ENCODE data around the gene CNBD2. TPM values are rescaled to one million over a fixed set of nuclear protein-coding genes. Genes with fewer than 3 reads are reported as not detected.
"Not testable (repeated sequence)": the region's sequence is repeated elsewhere in the genome, so short reads cannot be mapped to it uniquely, and the experiment has no call there.

The CNBD2 gene
- total and polyA plus RNA-seq, 10 of the 15 experiments (the other 5 are each of a cell fraction or from before 2014, with no cell fraction given), result 0.86 to 7.4 (median 4.6) TPM

GRCh38 chr20:35994994-35995453, 26.6 kb downstream of the CNBD2 start (continued):
- TF ChIP-seq STAT3 (IDR thresholded peaks at IDR 0.05; ENCODE audit: low read depth, low read length), result no peak
- no peak for TF ChIP-seq HCFC1 (IDR thresholded peaks at IDR 0.05; ENCODE audit: low read length)
- TF ChIP-seq SMARCA5 (IDR thresholded peaks at IDR 0.05), result peak; percentile 71; the same call in 1 of the 2 replicates
- TF ChIP-seq PBX3 (IDR thresholded peaks at IDR 0.05; ENCODE audit: insufficient replicate concordance, low read depth, low read length), result no peak
- no peak for TF ChIP-seq LARP7 (IDR thresholded peaks at IDR 0.05)
- no peak for TF ChIP-seq IKZF2 (IDR thresholded peaks at IDR 0.05)
- no peak for TF ChIP-seq SIN3A (IDR thresholded peaks at IDR 0.05; ENCODE audit: low read depth, low read length)
- TF ChIP-seq, protein P1, sequence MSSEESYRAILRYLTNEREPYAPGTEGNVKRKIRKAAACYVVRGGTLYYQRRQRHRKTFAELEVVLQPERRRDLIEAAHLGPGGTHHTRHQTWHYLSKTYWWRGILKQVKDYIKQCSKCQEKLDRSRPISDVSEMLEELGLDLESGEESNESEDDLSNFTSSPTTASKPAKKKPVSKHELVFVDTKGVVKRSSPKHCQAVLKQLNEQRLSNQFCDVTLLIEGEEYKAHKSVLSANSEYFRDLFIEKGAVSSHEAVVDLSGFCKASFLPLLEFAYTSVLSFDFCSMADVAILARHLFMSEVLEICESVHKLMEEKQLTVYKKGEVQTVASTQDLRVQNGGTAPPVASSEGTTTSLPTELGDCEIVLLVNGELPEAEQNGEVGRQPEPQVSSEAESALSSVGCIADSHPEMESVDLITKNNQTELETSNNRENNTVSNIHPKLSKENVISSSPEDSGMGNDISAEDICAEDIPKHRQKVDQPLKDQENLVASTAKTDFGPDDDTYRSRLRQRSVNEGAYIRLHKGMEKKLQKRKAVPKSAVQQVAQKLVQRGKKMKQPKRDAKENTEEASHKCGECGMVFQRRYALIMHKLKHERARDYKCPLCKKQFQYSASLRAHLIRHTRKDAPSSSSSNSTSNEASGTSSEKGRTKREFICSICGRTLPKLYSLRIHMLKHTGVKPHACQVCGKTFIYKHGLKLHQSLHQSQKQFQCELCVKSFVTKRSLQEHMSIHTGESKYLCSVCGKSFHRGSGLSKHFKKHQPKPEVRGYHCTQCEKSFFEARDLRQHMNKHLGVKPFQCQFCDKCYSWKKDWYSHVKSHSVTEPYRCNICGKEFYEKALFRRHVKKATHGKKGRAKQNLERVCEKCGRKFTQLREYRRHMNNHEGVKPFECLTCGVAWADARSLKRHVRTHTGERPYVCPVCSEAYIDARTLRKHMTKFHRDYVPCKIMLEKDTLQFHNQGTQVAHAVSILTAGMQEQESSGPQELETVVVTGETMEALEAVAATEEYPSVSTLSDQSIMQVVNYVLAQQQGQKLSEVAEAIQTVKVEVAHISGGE (CRISPR knock-in tag; IDR thresholded peaks at IDR 0.05), result no peak
- peak; percentile 73 for TF ChIP-seq YY1 (IDR thresholded peaks at IDR 0.05; ENCODE audit: low read depth, low read length)
- TF ChIP-seq POU2F2 (IDR thresholded peaks at IDR 0.05; ENCODE audit: borderline replicate concordance, low read depth, low read length), result no peak
- TF ChIP-seq TAF1 (IDR thresholded peaks at IDR 0.05; ENCODE audit: borderline replicate concordance, low read depth, low read length), result no peak
- TF ChIP-seq SP1 (IDR thresholded peaks at IDR 0.05; ENCODE audit: low read depth, low read length), result no peak
- TF ChIP-seq IKZF1 (conservative IDR thresholded peaks at IDR 0.05), result no peak
- TF ChIP-seq ZNF274 (IDR thresholded peaks at IDR 0.05; ENCODE audit: insufficient read depth, insufficient read length), result no peak
- TF ChIP-seq TARDBP (IDR thresholded peaks at IDR 0.05; ENCODE audit: borderline replicate concordance), result no peak
- no peak for TF ChIP-seq NRF1 (conservative IDR thresholded peaks at IDR 0.05; ENCODE audit: low read depth, low read length)
- peak; percentile 100 for TF ChIP-seq SMC3 (IDR thresholded peaks at IDR 0.05; ENCODE audit: borderline replicate concordance, low read length)

DNA sequence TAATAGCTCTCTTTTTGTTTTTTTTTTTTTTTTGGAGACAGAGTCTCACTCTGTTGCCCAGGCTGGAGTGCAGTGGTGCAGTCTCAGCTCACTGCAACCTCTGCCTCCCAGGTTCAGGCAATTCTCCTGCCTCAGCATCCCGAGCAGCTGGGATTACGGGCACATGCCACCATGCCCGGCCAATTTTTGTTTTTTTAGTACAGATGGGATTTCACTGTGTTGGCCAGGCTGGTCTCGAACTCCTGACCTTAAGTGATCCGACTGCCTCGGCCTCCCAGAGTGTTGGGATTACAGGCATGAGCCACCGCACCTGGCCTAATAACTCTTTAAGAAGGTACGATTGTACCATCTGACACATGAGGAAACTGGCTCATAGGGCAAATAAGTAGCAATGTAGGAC, 28.1 kb downstream of the CNBD2 start:
- H3K4me1 ChIP-seq (ENCODE audit: control insufficient read depth, insufficient read depth, low read length); H3K36me3 ChIP-seq (ENCODE audit: control insufficient read depth in 2 of 2, insufficient read depth in 2 of 2, low read length in 1 of 2); H4K20me1 ChIP-seq (ENCODE audit: control insufficient read depth, insufficient read depth); H3K27ac ChIP-seq (ENCODE audit: control insufficient read depth, insufficient read depth); ATAC-seq; DNase-seq (ENCODE audit: low read depth, low spot score); FAIRE-seq; H3K4me3 ChIP-seq; H2AFZ ChIP-seq (ENCODE audit: control insufficient read depth, low read depth, low read length); POLR2A ChIA-PET; H3K27me3 ChIP-seq (replicated peaks in 1 of 2; ENCODE audit: control insufficient read depth in 2 of 2, insufficient read depth in 2 of 2, low read length in 1 of 2); H3K4me2 ChIP-seq (ENCODE audit: control insufficient read depth, insufficient read depth); intact Hi-C loops (cut with micrococcal nuclease; ENCODE audit: unreplicated experiment); H3K79me2 ChIP-seq (ENCODE audit: control insufficient read depth, insufficient read depth, low read length); BruUV-seq (replicated peaks); H3K9ac ChIP-seq (ENCODE audit: control insufficient read depth, insufficient read depth, low read length); H3K9me3 ChIP-seq (replicated peaks; ENCODE audit: control insufficient read depth, insufficient read depth, low read length): not testable (repeated sequence)
- 43% methylated on average over 8 of the region's 8 CpGs for WGBS (ENCODE audit: insufficient coverage, insufficient replicate concordance, low lambda C conversion rate, missing lambda C conversion rate)
- in situ Hi-C loops (cut with MboI), result loop anchor here (5.0 to 25.0 kb wide), 2 partner anchors 141 to 441 kb away; no protein-coding TSS in a partner anchor
- RAD21 ChIA-PET (ENCODE audit: unreplicated experiment), result interaction anchor here (8.8 kb wide), 1 partner anchor 140 kb away, joined by 325 read pairs; no protein-coding TSS in a partner anchor
- CTCF ChIA-PET, result interaction anchor here (0.6 to 13.4 kb wide), 5 partner anchors 11 to 204 kb away, joined by 3 to 717 read pairs (median 4); no protein-coding TSS in a partner anchor
- SMC1A ChIA-PET (ENCODE audit: uncharacterized antibody, unreplicated experiment), result interaction anchor here (0.7 to 11.5 kb wide), 2 partner anchors 34 to 143 kb away, joined by 3 to 344 read pairs; no protein-coding TSS in a partner anchor

All from GM12878 (cell line).